Left lung (tissue), 10 donors: ENCODE measurements around the gene SLX4IP. TPM values are rescaled to one million over a fixed set of nuclear protein-coding genes. Genes with fewer than 3 reads are reported as not detected.

Source experiments
- ATAC-seq: fragments of 200-7000 bp; cut with Tn5 transposase; one replicate; pipeline ENCODE4 v1.9.1; 2020; ENCODE audit warnings: moderate library complexity
- DNase-seq, 4 donors: peaks; one replicate each; pipeline ENCODE4 v3.0.0-alpha.2; 2013 to 2020
- H3K27ac ChIP-seq, 2 donors: fragments of 200-600 bp; sonication (generic) in 1 of 2; one replicate each; pipeline versions ENCODE4 v1.5.0 to v1.8.0; 2020 to 2021
- H3K27me3 ChIP-seq, 2 donors: fragments of 200-600 bp; sonication (generic) in 1 of 2; one replicate each; pipeline versions ENCODE4 v1.5.0 to v1.8.0; 2020 to 2021
- H3K36me3 ChIP-seq, 2 donors: fragments of 200-600 bp; sonication (generic) in 1 of 2; one replicate each; pipeline versions ENCODE4 v1.5.0 to v1.8.0; 2020 to 2021
- H3K4me1 ChIP-seq, 2 donors: fragments of 200-600 bp; one replicate each; pipeline ENCODE4 v1.8.0; 2021
- H3K4me3 ChIP-seq, 2 donors: fragments of 200-600 bp; sonication (generic) in 1 of 2; one replicate each; pipeline versions ENCODE4 v1.5.0 to v1.8.0; 2020 to 2021; ENCODE audit warnings: mild to moderate bottlenecking in 1 of 2
- H3K9me3 ChIP-seq, 2 donors: fragments of 200-600 bp; sonication (generic) in 1 of 2; one replicate each; pipeline versions ENCODE4 v1.5.0 to v1.8.0; 2020 to 2021
- intact Hi-C, 2 donors: fragments of 100-400 bp; cut with DNase I; formaldehyde crosslinking; loops; one replicate each; pipeline versions ENCODE4 v1.11.2 to v1.14.2; 2022
- polyA plus RNA-seq, 6 donors: library from polyadenylated mRNA; unstranded; fragments of 120-200 nt; gene quantifications; one replicate each; pipeline ENCODE4 v1.2.1, GENCODE V29; 2013; ENCODE audit not compliant: insufficient read length in 6 of 6
- total RNA-seq, 2 donors: library from RNA; stranded (reverse); fragmentation: NEBNext Ultra II Directional; extraction: Animal tissue kit (Norgen Biotek cat#: 25700); gene quantifications; one replicate each; pipeline ENCODE4 v1.2.1, GENCODE V29; 2021
- TF ChIP-seq, protein P1 (sequence below), 2 donors: fragments of 200-600 bp; sonication (generic) in 1 of 2; IDR thresholded peaks; one replicate each; pipeline versions ENCODE4 v1.5.0 to v1.8.0; 2021; ENCODE audit warnings: antibody characterized with exemption in 2 of 2
- donor health status: DM: no; HTN: yes; CAD: no.
- donor health status: DM: no; HTN: no; CAD: no.

Gene SLX4IP
- total and polyA plus RNA-seq, 8 donors, result 6.0 to 12.3 (median 10.3) TPM

GRCh38 chr20:10568032-10568431, 132.9 kb downstream of the SLX4IP start:
- no peaks in the 10 kb centered on the region for H3K9me3 ChIP-seq
- H3K36me3 ChIP-seq, result no peaks in the 10 kb centered on the region
- H3K27ac ChIP-seq, result no peak overlapping the region
- intact Hi-C loops, result no loop called here
- H3K4me1 ChIP-seq, result peaks cover 10 to 11% of the 10 kb centered on the region in 2 donors
- ATAC-seq, result no peak
- no peaks in the 10 kb centered on the region for H3K27me3 ChIP-seq
- TF ChIP-seq, protein P1, sequence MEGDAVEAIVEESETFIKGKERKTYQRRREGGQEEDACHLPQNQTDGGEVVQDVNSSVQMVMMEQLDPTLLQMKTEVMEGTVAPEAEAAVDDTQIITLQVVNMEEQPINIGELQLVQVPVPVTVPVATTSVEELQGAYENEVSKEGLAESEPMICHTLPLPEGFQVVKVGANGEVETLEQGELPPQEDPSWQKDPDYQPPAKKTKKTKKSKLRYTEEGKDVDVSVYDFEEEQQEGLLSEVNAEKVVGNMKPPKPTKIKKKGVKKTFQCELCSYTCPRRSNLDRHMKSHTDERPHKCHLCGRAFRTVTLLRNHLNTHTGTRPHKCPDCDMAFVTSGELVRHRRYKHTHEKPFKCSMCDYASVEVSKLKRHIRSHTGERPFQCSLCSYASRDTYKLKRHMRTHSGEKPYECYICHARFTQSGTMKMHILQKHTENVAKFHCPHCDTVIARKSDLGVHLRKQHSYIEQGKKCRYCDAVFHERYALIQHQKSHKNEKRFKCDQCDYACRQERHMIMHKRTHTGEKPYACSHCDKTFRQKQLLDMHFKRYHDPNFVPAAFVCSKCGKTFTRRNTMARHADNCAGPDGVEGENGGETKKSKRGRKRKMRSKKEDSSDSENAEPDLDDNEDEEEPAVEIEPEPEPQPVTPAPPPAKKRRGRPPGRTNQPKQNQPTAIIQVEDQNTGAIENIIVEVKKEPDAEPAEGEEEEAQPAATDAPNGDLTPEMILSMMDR (IDR thresholded peaks at IDR 0.05), result no peak
- no peak overlapping the region for H3K4me3 ChIP-seq
- DNase-seq, result no peak

- Histone ChIP-seq H3K4me1 (peaks cover 0 to 3% of the 10 kb centered on the region in 2 donors), H3K27me3 (no peaks in the 10 kb centered on the region), H3K4me3 (no peak overlapping the region), H3K36me3 (no peaks in the 10 kb centered on the region), H3K9me3 (no peaks in the 10 kb centered on the region), H3K27ac (no peak overlapping the region)
- intact Hi-C loops, result no loop called here
- TF ChIP-seq, protein P1 (IDR thresholded peaks at IDR 0.05), result no peak
- ATAC-seq (no peak), DNase-seq (no peak)
Observed at GRCh38 chr20:10571313-10571815, 136.3 kb downstream of the SLX4IP start.

- Histone ChIP-seq H3K4me3 (no peak overlapping the region), H3K27ac (no peak overlapping the region), H3K36me3 (no peaks in the 10 kb centered on the region), H3K9me3 (no peaks in the 10 kb centered on the region), H3K4me1 (peaks cover 0 to 3% of the 10 kb centered on the region in 2 donors), H3K27me3 (no peaks in the 10 kb centered on the region)
- ATAC-seq (no peak), DNase-seq (no peak)
- TF ChIP-seq, protein P1 (IDR thresholded peaks at IDR 0.05), result no peak
- intact Hi-C loops, result no loop called here
Observed at GRCh38 chr20:10572853-10573252, 137.7 kb downstream of the SLX4IP start.

- no peaks in the 10 kb centered on the region for H3K27me3 ChIP-seq
- intact Hi-C loops, result no loop called here
- ATAC-seq, result peak; percentile 62
Observed at GRCh38 chr20:10573273-10573950, 138.3 kb downstream of the SLX4IP start.

GRCh38 chr20:10573951-10574339, 138.8 kb downstream of the SLX4IP start:
- no peak for DNase-seq
- no peaks in the 10 kb centered on the region for H3K27me3 ChIP-seq
- H3K9me3 ChIP-seq, result no peaks in the 10 kb centered on the region
- no peak overlapping the region for H3K27ac ChIP-seq
- peak; percentile 29 for ATAC-seq
- peaks cover 0 to 3% of the 10 kb centered on the region in 2 donors for H3K4me1 ChIP-seq
- H3K36me3 ChIP-seq, result no peaks in the 10 kb centered on the region
- TF ChIP-seq, protein P1 (IDR thresholded peaks at IDR 0.05), result no peak
- intact Hi-C loops, result no loop called here
- H3K4me3 ChIP-seq, result no peak overlapping the region

More at GRCh38 chr20:10573273-10573950, 138.3 kb downstream of the SLX4IP start:
- H3K4me1 ChIP-seq, result peaks cover 0 to 3% of the 10 kb centered on the region in 2 donors
- DNase-seq, result no peak
- TF ChIP-seq, protein P1 (IDR thresholded peaks at IDR 0.05), result no peak
- H3K36me3 ChIP-seq, result no peaks in the 10 kb centered on the region
- no peak overlapping the region for H3K27ac ChIP-seq
- no peak overlapping the region for H3K4me3 ChIP-seq
- H3K9me3 ChIP-seq, result no peaks in the 10 kb centered on the region
